D341Med (cell line): ENCODE results near the gene MAN1A1.

Experiments used
- DNase-seq: peaks from one replicate; pipeline ENCODE4 v3.0.0; 2012; ENCODE audit warnings: low spot score

The MAN1A1 gene

GRCh38 chr6:119346450-119346849, 3.1 kb downstream of the MAN1A1 start:
- no peak for DNase-seq

DNA sequence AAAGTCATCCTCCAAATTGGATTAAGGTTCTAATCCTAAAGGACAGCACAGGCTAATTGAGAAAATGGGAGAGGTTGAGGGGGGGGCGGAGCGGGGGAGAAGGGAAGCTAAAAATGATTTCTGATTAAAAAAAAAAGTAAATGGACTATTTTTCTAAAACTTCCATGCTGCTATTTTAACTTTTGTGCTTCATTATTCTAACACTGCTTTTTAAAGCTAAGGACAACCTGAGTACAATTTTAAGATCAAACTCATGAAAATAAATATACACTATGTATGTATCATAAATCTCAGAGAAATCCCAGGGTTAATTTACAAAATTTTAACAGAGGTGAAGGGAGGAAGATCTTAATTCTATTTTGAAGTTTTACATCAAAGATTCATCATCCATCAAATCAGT, 4.4 kb downstream of the MAN1A1 start:
- no peak for DNase-seq

- DNase-seq, result no peak
Observed at GRCh38 chr6:119344306-119344705, 5.3 kb downstream of the MAN1A1 start.

GRCh38 chr6:119343573-119344146, 5.9 kb downstream of the MAN1A1 start:
- DNase-seq, result no peak

DNA sequence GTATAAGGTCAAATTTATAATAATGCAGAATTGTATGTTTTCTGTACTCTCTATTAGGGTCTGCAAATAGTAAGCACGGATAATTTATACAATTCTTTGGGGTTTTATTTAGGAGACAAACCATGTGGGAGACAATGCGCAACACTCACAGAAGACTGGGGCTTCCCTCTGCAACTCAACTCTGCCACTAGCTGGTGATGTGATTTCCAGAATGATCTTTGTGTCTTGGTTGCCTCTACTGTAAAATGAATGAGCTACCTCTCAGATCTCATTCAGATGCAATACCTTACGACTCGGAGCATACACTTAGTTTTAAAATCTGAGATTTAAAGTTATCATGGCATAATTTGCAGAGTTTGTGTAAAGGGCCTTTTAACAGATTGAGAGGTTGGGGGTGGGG, 6.4 kb downstream of the MAN1A1 start:
- DNase-seq, result no peak

GRCh38 chr6:119342430-119342829, 7.1 kb downstream of the MAN1A1 start:
- DNase-seq, result no peak

DNA sequence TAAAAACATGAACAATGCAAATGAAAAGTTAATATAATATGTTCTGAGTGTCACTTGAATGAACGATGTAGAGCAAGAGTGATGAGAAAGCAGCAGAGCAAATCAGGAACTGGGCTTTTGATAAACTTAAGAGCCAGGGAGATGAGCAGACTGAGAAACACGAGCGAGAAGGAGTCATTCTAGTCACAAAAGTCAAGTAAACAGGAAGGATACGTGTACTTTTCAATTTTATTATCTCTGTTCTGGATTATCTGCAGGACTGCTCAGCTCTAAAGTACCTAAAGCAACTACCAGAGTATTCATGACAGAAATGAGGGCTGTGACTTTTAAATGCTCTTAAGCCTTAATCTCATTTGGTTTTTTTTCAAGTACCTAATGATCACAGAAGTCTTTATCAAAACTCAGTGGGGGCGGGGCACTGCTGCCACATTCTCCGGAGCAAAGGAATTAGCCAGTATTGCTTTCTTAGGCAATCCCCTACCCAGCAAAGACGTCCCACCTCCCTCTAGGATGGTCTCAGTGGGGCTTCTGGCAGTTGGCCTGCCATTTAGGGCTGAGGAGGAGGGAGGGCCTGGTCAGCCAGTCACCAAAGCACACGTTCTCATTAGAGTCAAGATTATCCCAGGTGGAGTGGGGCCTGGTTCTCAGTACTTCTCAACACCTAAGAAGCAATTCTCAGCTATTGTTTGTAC, 8.6 kb downstream of the MAN1A1 start:
- DNase-seq, result no peak

DNA sequence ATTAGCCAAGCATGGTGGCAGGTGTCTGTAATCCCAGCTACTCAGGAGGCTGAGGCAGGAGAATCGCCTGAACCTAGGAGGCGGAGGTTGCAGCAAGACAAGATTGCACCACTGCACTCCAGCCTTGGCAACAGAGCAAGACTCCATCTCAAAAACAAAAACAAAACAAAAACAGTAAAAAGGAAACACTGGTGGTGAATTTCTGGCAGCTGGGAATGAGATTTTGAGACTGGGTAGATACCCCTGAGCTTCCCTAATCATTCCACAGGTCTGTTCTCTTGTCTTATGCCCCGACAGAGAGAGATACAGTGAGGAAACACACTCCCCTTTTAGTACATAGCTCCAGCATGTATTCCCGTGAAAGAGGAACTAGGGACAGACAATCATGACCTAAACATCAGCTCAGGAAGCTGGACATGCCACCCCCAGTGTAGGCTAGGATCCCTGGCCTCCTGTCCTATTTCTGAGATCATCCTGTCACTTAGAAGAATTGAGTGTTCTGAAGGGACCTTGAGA, 9.6 kb downstream of the MAN1A1 start:
- DNase-seq, result no peak

GRCh38 chr6:119337762-119338161, 11.8 kb downstream of the MAN1A1 start:
- no peak for DNase-seq

DNA sequence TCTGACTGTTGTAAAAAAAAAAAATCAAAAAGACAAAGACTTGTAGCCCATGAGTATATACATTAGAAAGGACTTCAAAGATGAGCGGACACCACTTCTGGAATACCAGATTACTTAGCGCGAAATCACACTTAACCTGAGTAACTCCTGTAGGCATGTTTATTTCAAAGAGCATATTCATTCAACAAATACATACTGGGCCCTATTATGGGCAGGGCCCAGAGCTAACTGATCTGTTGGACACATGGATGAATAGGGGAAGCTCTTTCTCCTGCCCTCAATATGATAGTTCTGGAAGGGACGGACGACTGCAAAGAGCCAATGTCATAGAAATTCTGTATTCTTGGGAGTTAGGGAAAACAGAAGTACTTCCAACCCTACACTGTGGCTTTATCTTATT, 12.3 kb downstream of the MAN1A1 start:
- DNase-seq, result no peak

DNA sequence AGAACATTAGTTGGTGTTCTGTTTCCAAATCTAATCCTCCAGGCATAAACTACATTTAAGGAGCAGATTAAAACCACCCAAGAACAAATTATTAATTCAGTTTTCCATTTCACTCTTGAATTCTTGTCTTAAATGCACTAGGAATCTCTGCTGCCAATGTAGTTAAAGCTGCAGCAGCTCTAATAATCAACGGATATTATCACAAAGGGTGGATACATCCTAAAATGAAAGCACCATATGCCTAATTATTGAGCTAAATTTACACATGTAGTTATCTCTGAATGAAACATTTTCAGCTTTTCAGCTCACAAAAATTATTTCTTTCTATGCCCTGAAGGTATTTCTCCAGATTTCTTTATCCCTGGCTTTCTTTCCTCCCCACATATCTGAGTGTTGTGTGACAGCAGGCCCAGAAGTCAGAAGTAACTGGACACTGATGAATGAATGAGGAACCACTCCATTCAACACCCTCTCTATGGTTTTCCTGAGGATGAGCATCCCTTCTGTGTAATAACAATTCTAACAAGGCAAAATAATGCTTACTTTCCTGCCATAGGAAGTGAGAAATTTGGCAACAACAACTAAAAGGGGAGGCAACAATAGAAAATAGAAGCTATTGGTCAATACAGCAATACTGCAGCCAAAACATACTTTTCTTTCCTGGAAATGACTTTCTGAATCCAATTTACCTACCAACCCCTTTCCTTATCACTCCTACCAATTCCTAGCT, 14.9 kb downstream of the MAN1A1 start:
- DNase-seq, result no peak

GRCh38 chr6:119333707-119334295, 15.8 kb downstream of the MAN1A1 start:
- DNase-seq, result no peak

- DNase-seq, result no peak
Observed at GRCh38 chr6:119333063-119333609, 16.4 kb downstream of the MAN1A1 start.

- DNase-seq, result no peak
Observed at GRCh38 chr6:119331663-119332286, 17.8 kb downstream of the MAN1A1 start.

DNA sequence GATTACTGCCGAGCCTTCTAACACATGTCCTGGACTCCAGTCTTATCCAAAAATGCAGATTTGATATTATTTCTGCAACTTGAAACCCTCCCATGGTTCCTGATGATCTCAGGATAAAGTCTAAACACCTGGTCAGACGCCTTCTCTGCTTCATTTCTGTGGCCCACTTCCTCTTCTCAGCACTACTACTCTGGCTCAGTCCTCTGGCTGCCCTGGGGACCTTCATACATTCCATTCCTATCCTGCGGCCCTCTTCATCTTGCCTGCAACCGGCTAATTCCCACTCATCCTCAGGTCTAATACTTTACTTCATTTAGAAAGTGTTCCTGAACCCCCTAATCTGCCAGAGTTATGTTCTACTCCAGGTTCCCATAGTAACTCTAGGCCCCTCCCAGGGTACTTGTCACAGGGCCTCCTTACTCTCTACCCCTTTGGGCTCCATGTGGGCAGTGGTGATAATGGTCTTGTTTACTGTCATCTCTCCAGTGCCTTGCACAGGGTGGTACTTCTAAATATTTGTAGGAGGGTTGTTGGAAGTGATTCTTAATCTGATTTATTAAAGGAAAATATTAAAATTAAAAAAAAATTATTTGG, 18.9 kb downstream of the MAN1A1 start:
- DNase-seq, result no peak

- no peak for DNase-seq
Observed at GRCh38 chr6:119329794-119330180, 19.8 kb downstream of the MAN1A1 start.

GRCh38 chr6:119328892-119329793, 20.4 kb downstream of the MAN1A1 start:
- DNase-seq, result no peak

GRCh38 chr6:119328254-119328653, 21.3 kb downstream of the MAN1A1 start:
- DNase-seq, result no peak

DNA sequence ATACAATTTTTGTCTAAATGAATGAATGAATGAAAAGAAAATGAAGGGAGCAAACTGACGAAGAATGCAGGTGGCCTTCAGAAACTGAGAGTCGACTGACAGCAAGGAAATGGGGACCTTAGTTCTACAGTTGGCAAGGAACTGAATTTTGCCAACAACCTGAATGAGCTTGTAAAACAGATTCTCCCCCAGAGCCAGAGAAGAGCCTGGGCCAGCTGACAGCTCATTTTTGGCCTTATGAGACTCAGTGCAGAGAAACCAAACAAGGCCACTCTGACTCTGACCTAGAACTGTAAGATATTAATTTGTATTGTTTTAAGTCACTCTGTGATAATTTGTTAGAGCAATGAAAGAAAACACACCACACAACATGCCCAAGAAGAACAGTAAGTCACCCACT, 21.8 kb downstream of the MAN1A1 start:
- no peak for DNase-seq

GRCh38 chr6:119326291-119327005, 23.1 kb downstream of the MAN1A1 start:
- no peak for DNase-seq
